Measurements from ENCODE around the gene CABLES2. TPM values are rescaled to one million over a fixed set of nuclear protein-coding genes. Genes with fewer than 3 reads are reported as not detected.

The CABLES2 gene
- total RNA-seq, 1 experiment from 2014 or later, result 7.5 TPM

DNA sequence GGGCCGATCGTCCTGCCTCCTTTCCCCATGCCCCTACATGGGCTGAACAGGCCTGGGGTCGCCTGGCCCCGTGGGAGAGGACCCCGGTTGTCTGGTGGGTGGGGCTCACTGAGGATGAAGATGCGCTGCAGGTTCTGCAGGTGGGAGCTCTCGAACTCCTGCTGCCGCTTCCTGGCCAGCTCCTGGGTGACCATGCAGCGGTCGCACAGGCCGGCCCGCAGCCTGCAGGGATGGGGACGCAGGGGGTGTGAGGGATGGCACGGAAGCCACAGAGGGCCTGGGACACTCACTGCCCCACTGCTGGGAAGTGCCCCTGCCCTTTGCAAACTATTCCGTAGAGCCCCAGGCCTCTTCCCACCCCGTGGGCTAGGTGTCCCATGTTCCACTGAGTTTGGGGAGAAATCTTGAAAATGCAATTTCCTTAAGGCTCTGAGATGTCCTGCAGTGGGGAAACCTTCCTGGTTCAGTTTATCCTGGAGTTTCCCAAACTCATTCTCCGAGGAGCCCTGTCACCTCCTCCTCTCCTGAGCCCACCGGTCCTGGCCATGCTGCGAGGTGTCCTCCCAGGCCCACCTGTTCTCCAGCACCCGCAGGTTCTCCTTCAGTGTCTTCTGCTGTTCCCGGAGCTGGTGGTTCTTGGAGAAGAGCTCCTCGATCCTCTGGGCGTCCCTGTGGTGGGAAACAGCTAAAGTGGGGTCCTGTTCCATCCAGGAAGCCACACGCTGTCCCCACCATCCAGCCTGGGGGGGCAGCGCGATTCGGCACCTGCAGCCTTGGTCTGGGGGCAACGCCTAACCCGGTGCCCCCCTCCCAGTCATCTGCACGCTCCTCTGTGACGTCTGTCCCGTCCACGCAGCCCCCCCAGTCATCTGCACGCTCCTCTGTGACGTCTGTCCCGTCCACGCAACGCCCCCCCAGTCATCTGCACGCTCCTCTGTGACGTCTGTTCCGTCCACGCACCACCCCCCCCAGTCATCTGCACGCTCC lies 9.9 kb upstream of the CABLES2 start (continued):
- TF ChIP-seq, protein P1, sequence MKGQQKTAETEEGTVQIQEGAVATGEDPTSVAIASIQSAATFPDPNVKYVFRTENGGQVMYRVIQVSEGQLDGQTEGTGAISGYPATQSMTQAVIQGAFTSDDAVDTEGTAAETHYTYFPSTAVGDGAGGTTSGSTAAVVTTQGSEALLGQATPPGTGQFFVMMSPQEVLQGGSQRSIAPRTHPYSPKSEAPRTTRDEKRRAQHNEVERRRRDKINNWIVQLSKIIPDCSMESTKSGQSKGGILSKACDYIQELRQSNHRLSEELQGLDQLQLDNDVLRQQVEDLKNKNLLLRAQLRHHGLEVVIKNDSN (CRISPR knock-in tag; IDR thresholded peaks at IDR 0.05), result no peak
- TF ChIP-seq TEAD4 (CRISPR knock-in tag; IDR thresholded peaks at IDR 0.05) (no peak), IRF2 (CRISPR knock-in tag; IDR thresholded peaks at IDR 0.05; ENCODE audit: borderline replicate concordance, low read depth) (no peak), FOXK1 (CRISPR knock-in tag; IDR thresholded peaks at IDR 0.05) (no peak), NFE2L1 (CRISPR knock-in tag; IDR thresholded peaks at IDR 0.05) (no peak), CREM (CRISPR knock-in tag; IDR thresholded peaks at IDR 0.05) (no peak)

DNA sequence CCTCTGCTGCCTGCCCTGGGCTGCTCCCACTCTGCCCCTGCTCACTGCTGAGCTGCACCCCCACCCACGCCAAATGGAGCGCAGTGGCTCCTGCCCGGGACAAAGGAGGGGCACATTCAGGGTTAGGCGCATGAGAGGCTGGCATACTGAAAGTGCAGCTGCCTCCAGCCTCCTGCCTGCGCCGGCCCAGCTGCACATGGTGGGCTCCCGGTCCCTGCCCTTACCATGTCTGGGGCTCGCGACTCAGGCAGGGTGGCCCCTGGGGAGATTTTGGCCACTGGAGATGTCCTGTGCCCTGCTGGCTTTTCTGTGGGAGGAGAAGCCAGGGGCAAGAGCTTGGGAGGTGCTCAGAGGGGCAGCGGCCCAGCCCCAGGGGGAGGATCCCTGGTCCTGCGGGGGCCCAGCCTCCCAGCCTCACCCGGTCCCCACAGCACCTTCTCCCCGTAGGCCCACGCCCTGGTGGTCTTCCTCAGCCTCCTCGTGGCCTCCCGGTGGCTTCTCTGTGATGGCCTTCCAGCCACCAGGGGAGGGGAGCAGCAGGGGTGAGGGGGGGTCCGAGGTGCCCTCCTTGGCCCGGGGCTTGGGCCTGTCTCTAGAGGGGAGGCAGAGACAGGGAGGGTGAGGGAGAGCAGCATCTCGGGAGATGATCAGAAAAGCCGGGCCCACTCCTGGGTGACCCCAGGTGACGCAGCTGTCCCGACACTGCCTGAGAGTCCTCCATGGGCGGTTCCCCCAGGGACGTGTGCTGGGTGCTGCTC lies 8.4 kb upstream of the CABLES2 start:
- no peak for ATAC-seq
- TF ChIP-seq JUN (CRISPR knock-in tag; IDR thresholded peaks at IDR 0.05) (no peak), RELA (CRISPR knock-in tag; IDR thresholded peaks at IDR 0.05; ENCODE audit: borderline replicate concordance) (no peak), HMGA2 (CRISPR knock-in tag; IDR thresholded peaks at IDR 0.05) (no peak), ZNF219 (CRISPR knock-in tag; IDR thresholded peaks at IDR 0.05; ENCODE audit: borderline replicate concordance) (no peak), PRRX2 (CRISPR knock-in tag; IDR thresholded peaks at IDR 0.05) (no peak), EMX1 (CRISPR knock-in tag; IDR thresholded peaks at IDR 0.05) (no peak), ZNF396 (CRISPR knock-in tag; IDR thresholded peaks at IDR 0.05; ENCODE audit: borderline replicate concordance) (no peak), ZNF317 (CRISPR knock-in tag; IDR thresholded peaks at IDR 0.05; ENCODE audit: borderline replicate concordance, low read depth) (no peak), FOXP1 (CRISPR knock-in tag; IDR thresholded peaks at IDR 0.05; ENCODE audit: borderline replicate concordance) (no peak)
- TF ChIP-seq, protein P2, sequence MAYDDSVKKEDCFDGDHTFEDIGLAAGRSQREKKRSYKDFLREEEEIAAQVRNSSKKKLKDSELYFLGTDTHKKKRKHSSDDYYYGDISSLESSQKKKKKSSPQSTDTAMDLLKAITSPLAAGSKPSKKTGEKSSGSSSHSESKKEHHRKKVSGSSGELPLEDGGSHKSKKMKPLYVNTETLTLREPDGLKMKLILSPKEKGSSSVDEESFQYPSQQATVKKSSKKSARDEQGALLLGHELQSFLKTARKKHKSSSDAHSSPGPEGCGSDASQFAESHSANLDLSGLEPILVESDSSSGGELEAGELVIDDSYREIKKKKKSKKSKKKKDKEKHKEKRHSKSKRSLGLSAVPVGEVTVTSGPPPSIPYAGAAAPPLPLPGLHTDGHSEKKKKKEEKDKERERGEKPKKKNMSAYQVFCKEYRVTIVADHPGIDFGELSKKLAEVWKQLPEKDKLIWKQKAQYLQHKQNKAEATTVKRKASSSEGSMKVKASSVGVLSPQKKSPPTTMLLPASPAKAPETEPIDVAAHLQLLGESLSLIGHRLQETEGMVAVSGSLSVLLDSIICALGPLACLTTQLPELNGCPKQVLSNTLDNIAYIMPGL (CRISPR knock-in tag; IDR thresholded peaks at IDR 0.05), result no peak
- TF ChIP-seq, protein P3, sequence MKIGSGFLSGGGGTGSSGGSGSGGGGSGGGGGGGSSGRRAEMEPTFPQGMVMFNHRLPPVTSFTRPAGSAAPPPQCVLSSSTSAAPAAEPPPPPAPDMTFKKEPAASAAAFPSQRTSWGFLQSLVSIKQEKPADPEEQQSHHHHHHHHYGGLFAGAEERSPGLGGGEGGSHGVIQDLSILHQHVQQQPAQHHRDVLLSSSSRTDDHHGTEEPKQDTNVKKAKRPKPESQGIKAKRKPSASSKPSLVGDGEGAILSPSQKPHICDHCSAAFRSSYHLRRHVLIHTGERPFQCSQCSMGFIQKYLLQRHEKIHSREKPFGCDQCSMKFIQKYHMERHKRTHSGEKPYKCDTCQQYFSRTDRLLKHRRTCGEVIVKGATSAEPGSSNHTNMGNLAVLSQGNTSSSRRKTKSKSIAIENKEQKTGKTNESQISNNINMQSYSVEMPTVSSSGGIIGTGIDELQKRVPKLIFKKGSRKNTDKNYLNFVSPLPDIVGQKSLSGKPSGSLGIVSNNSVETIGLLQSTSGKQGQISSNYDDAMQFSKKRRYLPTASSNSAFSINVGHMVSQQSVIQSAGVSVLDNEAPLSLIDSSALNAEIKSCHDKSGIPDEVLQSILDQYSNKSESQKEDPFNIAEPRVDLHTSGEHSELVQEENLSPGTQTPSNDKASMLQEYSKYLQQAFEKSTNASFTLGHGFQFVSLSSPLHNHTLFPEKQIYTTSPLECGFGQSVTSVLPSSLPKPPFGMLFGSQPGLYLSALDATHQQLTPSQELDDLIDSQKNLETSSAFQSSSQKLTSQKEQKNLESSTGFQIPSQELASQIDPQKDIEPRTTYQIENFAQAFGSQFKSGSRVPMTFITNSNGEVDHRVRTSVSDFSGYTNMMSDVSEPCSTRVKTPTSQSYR (CRISPR knock-in tag; IDR thresholded peaks at IDR 0.05), result no peak
- TF ChIP-seq, protein P4, sequence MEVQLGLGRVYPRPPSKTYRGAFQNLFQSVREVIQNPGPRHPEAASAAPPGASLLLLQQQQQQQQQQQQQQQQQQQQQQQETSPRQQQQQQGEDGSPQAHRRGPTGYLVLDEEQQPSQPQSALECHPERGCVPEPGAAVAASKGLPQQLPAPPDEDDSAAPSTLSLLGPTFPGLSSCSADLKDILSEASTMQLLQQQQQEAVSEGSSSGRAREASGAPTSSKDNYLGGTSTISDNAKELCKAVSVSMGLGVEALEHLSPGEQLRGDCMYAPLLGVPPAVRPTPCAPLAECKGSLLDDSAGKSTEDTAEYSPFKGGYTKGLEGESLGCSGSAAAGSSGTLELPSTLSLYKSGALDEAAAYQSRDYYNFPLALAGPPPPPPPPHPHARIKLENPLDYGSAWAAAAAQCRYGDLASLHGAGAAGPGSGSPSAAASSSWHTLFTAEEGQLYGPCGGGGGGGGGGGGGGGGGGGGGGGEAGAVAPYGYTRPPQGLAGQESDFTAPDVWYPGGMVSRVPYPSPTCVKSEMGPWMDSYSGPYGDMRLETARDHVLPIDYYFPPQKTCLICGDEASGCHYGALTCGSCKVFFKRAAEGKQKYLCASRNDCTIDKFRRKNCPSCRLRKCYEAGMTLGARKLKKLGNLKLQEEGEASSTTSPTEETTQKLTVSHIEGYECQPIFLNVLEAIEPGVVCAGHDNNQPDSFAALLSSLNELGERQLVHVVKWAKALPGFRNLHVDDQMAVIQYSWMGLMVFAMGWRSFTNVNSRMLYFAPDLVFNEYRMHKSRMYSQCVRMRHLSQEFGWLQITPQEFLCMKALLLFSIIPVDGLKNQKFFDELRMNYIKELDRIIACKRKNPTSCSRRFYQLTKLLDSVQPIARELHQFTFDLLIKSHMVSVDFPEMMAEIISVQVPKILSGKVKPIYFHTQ (CRISPR knock-in tag; IDR thresholded peaks at IDR 0.05), result no peak
- Mint-ChIP-seq H3K9me3 (no peaks in the 10 kb centered on the region), H3K27me3 (ENCODE audit: low read depth) (no peaks in the 10 kb centered on the region), H3K36me3 (no peaks in the 10 kb centered on the region), H3K4me3 (no peak overlapping the region), H3K4me1 (no peaks in the 10 kb centered on the region), H3K27ac (no peak overlapping the region)
- no peak for DNase-seq (ENCODE audit: low spot score)
- CTCF ChIA-PET, result interaction anchor here (0.5 to 1.8 kb wide), 3 partner anchors 60 to 136 kb away, joined by 3 to 5 read pairs (median 5); no protein-coding TSS in a partner anchor
- POLR2A ChIA-PET, result no interaction called here
